GM23338 (cell line): ENCODE measurements around the gene ATP9A. TPM values are rescaled to one million over a fixed set of nuclear protein-coding genes. Genes with fewer than 3 reads are reported as not detected.

Source experiments
- NANOG ChIP-seq: IDR thresholded peaks from 2 replicates; pipeline ENCODE4 v1.6.1; 2016; ENCODE audit warnings: antibody characterized with exemption, borderline replicate concordance
- POLR2AphosphoS5 ChIP-seq: IDR thresholded peaks from 2 replicates; pipeline ENCODE4 v1.6.1; 2016; ENCODE audit warnings: antibody characterized with exemption, low read depth
- REST ChIP-seq: IDR thresholded peaks from one replicate; pipeline ENCODE4 v1.6.1; 2018; ENCODE audit warnings: antibody characterized with exemption; ENCODE audit not compliant: unreplicated experiment
- STAT1 ChIP-seq: IDR thresholded peaks from one replicate; pipeline ENCODE4 v1.6.1; 2016; ENCODE audit warnings: antibody characterized with exemption; ENCODE audit not compliant: unreplicated experiment
- ZNF114 ChIP-seq: fragments of 250-450 bp; sonication (Bioruptor Pico); IDR thresholded peaks from 2 replicates; pipeline ENCODE4 v1.5.0; 2020; ENCODE audit warnings: mild to moderate bottlenecking, moderate library complexity
- ZNF331 ChIP-seq: fragments of 250-450 bp; sonication (Bioruptor Pico); IDR thresholded peaks from 2 replicates; pipeline ENCODE4 v1.5.0; 2020; ENCODE audit warnings: low read depth, mild to moderate bottlenecking, moderate library complexity
- polyA plus RNA-seq: library from polyadenylated mRNA; unstranded; fragments of >200 nt; fragmentation: Nextera tagmentation; extraction: Ambion mirVana; gene quantifications from 2 replicates; pipeline ENCODE4 v1.2.1, GENCODE V29; 2016
- total RNA-seq: library from RNA; depleted of rRNA; stranded (reverse); fragments of >200 nt; shearing (Covaris generic); gene quantifications from 2 replicates; pipeline ENCODE4 v1.2.3, GENCODE V29; 2014
- TF ChIP-seq, protein P1 (sequence below): fragments of 250-450 bp; sonication (Bioruptor Pico); IDR thresholded peaks from 2 replicates; pipeline ENCODE4 v1.5.0; 2020; ENCODE audit warnings: mild to moderate bottlenecking, moderate library complexity
- TF ChIP-seq, protein P2 (sequence below), 2 experiments: fragments of 200-600 bp in 1 of 2; sonication (generic) in 1 of 2; conservative IDR thresholded peaks; 2 replicates each; pipeline versions ENCODE4 v1.5.1 to v1.6.1; 2016 to 2017; ENCODE audit warnings: antibody characterized with exemption in 2 of 2, low read depth in 2 of 2, mild to moderate bottlenecking in 2 of 2, moderate library complexity in 1 of 2

Gene ATP9A
- total and polyA plus RNA-seq, 2 experiments from 2014 or later, result 0.94 to 5.9 TPM

DNA sequence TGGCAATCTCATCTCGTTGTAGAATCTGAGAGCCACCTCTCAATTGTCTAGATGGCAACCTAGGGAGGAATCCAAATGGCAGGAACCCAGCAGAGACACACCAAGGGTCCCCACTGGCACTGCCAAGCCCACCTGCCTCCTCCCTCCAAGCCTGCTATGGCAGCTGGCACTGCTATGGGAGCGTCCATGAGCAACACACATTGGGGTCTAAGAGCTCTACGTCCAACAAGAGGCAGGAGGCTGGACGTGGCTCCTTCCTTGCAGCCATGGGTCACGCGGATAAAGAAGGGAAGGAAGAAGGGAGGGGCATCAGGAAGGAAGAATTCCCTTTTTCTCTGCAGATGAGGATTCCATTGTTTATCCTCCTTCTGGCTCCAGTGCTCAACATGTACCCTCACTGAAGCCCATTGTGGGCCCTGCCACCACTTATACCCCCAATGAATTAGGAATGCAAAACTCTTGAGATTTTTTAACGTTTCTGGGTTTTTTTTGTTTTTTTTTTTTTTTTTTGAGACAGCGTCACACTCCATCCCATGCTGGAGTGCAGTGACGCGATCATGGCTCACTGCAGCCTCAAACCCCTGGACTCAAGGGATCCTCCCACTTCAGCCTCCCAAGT, 17.3 kb downstream of the ATP9A start (continued):
- TF ChIP-seq, protein P1, sequence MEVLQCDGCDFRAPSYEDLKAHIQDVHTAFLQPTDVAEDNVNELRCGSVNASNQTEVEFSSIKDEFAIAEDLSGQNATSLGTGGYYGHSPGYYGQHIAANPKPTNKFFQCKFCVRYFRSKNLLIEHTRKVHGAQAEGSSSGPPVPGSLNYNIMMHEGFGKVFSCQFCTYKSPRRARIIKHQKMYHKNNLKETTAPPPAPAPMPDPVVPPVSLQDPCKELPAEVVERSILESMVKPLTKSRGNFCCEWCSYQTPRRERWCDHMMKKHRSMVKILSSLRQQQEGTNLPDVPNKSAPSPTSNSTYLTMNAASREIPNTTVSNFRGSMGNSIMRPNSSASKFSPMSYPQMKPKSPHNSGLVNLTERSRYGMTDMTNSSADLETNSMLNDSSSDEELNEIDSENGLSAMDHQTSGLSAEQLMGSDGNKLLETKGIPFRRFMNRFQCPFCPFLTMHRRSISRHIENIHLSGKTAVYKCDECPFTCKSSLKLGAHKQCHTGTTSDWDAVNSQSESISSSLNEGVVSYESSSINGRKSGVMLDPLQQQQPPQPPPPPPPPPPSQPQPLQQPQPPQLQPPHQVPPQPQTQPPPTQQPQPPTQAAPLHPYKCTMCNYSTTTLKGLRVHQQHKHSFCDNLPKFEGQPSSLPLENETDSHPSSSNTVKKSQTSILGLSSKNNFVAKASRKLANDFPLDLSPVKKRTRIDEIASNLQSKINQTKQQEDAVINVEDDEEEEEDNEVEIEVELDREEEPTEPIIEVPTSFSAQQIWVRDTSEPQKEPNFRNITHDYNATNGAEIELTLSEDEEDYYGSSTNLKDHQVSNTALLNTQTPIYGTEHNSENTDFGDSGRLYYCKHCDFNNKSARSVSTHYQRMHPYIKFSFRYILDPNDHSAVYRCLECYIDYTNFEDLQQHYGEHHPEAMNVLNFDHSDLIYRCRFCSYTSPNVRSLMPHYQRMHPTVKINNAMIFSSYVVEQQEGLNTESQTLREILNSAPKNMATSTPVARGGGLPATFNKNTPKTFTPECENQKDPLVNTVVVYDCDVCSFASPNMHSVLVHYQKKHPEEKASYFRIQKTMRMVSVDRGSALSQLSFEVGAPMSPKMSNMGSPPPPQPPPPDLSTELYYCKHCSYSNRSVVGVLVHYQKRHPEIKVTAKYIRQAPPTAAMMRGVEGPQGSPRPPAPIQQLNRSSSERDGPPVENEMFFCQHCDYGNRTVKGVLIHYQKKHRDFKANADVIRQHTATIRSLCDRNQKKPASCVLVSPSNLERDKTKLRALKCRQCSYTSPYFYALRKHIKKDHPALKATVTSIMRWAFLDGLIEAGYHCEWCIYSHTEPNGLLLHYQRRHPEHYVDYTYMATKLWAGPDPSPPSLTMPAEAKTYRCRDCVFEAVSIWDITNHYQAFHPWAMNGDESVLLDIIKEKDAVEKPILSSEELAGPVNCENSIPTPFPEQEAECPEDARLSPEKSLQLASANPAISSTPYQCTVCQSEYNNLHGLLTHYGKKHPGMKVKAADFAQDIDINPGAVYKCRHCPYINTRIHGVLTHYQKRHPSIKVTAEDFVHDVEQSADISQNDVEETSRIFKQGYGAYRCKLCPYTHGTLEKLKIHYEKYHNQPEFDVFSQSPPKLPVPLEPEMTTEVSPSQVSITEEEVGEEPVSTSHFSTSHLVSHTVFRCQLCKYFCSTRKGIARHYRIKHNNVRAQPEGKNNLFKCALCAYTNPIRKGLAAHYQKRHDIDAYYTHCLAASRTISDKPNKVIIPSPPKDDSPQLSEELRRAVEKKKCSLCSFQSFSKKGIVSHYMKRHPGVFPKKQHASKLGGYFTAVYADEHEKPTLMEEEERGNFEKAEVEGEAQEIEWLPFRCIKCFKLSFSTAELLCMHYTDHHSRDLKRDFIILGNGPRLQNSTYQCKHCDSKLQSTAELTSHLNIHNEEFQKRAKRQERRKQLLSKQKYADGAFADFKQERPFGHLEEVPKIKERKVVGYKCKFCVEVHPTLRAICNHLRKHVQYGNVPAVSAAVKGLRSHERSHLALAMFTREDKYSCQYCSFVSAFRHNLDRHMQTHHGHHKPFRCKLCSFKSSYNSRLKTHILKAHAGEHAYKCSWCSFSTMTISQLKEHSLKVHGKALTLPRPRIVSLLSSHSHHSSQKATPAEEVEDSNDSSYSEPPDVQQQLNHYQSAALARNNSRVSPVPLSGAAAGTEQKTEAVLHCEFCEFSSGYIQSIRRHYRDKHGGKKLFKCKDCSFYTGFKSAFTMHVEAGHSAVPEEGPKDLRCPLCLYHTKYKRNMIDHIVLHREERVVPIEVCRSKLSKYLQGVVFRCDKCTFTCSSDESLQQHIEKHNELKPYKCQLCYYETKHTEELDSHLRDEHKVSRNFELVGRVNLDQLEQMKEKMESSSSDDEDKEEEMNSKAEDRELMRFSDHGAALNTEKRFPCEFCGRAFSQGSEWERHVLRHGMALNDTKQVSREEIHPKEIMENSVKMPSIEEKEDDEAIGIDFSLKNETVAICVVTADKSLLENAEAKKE (CRISPR knock-in tag), result no peak
- no peak for TF ChIP-seq ZNF114 (CRISPR knock-in tag)
- TF ChIP-seq, protein P2, sequence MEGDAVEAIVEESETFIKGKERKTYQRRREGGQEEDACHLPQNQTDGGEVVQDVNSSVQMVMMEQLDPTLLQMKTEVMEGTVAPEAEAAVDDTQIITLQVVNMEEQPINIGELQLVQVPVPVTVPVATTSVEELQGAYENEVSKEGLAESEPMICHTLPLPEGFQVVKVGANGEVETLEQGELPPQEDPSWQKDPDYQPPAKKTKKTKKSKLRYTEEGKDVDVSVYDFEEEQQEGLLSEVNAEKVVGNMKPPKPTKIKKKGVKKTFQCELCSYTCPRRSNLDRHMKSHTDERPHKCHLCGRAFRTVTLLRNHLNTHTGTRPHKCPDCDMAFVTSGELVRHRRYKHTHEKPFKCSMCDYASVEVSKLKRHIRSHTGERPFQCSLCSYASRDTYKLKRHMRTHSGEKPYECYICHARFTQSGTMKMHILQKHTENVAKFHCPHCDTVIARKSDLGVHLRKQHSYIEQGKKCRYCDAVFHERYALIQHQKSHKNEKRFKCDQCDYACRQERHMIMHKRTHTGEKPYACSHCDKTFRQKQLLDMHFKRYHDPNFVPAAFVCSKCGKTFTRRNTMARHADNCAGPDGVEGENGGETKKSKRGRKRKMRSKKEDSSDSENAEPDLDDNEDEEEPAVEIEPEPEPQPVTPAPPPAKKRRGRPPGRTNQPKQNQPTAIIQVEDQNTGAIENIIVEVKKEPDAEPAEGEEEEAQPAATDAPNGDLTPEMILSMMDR (conservative IDR thresholded peaks at IDR 0.05; ENCODE audit: low read depth in 2 of 2), result no peak
- TF ChIP-seq NANOG, result no peak
- TF ChIP-seq STAT1, result no peak
- TF ChIP-seq ZNF331 (CRISPR knock-in tag), result no peak
- TF ChIP-seq POLR2AphosphoS5, result no peak
- TF ChIP-seq REST, result no peak
